Activated CD4-positive, CD25-positive, alpha-beta regulatory T cell treated with anti-CD3 and anti-CD28 coated beads, Interleukin-2, amount 50 U/mL, for 24 hours (primary cell): ENCODE measurements around the gene SELENOS.

Source experiments
- ATAC-seq, 2 donors: fragments of 150-1000 bp; cut with Tn5 transposase; one replicate each; pipeline ENCODE4 v1.10.0; 2021; ENCODE audit warnings: mild to moderate bottlenecking in 1 of 2, moderate library complexity in 1 of 2

SELENOS gene

DNA sequence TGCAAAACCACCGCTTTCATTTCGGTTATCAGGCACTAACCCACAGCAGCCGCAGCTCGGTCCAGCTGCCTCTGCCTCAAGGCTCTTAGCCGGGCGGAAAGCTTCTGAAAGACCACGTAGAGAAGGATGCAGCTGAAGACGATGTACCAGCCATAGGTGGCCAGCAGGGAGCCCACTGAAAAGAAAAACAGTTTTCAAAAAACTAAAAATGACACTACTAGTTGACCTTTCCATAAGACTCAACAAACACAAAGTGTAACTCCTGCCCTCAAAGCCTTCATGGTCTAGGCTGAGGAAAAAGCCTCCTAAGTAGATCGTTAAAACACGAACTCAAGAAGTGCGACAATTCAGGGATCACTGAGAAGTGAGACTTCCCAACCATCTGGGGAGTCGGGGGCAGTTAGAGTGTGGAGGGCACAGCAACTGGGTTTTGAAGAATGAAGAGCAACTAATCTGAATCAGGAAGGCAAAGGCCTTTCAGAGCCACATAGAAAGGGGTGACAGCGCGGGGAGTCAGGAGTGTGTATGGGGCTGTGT, 716 bp downstream of the SELENOS start:
- ATAC-seq, result peak; percentile 17 to 19

DNA sequence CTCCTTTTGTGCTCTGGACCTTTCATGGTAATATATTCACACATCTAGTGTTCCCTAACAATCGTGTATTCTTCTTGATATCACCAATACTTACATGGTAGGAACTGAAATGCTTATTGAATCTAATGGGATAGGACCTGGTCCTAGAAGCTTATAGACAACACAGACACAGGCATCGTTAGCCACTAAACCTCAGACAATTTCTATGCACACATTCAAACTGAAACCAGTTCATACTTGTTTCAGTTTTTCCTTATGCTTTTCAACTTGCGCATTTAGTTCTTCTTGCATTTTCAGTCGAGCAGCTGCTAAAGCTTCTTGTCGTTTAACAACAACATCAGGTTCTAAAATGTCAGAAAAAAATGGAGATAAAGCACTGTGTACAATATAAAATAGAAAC, 2.3 kb downstream of the SELENOS start:
- peak in 1 of 2 donors; percentile 19 for ATAC-seq

DNA sequence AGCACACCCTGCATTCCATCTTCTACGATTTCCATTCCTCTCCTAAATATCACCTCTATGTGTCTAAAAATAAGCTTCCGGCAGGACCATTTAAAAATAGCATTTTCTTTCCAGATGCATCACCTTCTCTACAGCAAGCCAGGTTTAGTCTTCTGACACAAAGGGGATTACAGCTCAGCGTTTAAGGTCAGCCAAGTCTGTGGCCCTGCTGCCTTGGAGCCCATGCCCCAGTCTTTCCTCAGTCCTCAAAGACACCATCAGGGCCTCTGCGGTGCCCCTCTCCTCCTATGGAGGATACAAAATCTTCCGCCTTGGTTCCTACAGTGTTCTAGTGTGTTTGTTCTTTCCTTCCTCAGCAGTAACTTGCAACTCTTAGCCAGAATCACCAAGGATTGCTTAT, 3.8 kb downstream of the SELENOS start:
- ATAC-seq, result no peak

DNA sequence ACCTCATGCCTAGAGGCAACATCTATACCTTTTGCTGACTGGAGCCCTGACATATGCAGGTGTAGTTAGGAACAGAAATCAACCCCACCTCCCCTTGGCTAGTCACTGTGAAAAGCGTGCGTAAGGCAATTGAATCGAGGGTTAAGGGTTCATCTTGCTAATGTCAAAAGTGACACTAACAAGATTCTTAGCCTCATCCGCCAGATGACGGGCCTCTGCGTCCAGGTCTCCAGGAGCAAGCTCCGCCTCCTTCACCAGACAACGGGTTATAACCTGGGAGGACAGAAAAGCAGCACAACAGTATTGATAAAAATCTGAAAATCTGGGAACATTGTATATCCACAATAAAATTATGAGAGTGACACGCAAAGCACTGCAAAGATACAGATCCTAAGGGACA, 4.7 kb downstream of the SELENOS start:
- no peak for ATAC-seq

DNA sequence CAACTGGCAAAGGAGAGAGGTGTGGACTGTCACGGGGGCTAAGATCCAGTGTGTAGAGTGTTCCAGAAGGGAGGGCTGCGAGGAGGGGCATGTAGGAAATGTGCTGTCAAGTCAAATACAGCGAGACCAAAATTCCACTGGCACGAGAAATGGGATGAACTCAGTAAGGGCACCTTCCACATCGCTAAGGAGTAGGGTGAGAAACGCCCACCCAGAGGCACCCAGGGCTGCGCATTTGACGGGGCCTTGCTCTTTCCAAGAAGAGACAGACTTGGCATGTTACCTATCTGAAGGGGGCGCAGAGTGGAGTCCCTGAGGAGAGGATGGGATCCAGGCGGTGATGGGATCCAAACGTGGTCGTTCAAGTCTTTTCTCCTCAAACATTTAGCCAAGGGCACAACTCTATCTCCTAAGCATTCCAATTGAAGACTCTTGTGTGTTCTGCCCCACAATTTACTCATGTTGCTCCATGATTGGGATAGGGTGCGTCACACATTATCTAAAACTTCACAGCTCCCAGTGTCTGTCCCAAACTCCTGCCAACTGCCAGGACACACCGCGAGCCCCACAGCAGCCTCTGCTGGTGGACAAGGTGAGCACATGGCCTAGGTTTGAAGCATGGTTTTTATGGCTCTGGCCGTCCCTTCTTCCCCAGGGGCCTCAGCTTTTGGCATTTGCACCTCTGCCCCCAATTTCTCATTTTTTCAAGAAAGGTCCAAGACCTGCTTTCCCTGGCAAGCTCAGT, 7.6 kb downstream of the SELENOS start:
- ATAC-seq, result no peak

DNA sequence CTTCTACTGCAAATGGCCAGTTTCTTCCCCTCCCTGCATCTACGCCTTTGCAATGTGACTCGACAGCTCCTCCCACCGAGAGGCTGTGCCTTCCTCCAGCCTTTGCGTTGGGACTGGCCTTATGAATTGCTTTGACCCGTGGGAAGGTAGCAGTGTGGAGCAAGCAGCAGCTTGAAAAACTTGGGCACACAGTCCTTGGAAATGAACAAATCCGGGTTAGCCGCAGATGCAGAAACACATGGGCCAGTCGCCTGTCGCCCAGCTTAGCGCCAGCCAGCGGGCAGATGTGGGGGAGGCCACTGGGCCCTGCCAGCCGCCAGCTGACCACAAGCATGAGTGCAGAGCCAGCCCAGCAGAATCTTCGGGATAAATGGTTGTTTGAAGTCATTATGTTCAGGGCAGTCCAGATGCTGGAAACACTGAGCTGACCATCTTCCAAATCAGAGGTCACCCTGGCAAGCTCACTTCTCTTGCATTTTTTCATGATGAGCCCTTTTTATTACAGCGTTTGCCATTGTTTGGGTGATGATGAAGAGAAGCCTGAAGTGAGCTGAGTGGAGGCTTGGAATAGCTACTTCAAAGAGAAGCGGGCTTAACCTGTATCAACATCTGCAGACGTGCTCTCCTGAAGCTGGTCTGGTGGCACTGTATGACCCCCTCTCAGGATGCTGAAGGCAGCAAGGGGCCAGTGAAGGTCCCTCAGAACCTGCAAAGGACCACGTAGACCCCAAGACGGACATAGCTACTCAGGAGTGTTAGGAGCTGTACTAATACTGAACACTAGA, 9.8 kb downstream of the SELENOS start:
- no peak for ATAC-seq

DNA sequence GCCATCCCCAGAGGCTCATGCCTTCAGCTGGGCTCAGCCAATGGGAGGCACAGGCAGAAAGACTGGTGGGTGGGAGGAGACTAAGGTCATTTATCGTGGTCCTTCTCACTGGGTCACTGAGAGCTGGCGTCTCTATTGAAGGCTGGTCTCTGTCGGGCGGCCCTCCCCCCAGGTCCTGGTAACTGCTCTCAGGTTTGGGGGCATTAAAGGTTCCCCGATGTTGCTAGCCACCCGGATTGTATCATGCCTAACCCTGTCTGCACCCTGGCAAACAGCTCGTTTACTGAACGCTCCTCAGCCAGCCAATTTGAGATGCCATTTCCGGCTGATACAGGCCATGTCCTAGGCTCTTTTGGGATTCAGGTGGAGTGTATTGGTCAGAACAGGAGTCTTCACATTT, 10.5 kb downstream of the SELENOS start:
- no peak for ATAC-seq

DNA sequence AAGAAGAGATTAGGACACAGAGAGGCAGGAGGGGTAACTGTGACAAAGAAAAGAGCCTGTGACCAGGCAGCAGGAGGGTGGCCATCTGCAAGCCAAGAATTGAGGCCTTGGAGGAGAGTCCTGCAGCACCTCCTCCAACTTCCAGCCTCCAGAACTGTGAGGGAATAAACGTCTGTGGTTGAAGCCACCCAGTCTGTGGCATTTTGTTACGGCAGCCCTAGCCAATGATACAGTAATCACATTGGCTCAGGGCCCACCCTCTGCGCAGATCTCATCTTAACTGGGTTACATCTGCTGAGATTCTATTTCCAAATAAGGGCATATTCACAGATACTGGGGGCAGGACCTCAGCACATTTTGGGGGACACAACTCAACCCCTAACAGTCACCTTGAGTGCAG, 11.3 kb downstream of the SELENOS start:
- ATAC-seq, result no peak

DNA sequence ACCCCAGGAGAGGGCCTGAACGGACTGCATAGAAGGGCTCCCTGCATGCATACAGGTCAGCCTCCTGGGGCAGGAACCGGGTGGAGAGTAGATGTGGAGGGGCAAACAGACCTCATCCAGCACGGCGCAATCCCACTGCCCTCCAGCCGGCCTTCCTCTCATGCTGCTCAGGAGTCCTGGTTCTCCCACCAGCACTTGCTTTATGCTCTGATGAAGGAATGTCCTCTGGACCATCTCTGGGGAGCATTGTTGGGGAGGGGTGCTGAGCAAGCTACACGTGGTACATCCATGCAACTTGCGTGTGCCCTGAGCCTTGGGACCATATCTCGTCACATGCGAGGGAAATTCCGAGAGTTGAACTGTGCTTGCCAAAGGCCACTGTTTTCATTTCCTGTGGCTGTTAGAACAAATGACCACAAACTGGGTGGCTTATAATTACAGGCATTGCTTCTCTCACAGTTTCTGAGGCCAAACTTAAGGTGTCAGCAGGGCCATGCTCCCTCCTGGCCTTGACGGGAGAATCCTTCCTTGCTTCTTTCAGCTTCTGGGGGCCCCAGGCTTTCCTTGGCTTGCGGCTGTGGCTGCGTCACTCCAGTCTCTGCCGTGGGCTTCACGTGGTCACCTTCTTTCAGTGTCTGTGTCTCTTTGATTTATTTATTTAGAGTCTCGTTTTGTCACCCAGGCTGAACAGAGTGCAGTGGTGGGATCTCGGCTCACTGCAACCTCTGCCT, 12.2 kb downstream of the SELENOS start:
- ATAC-seq, result no peak

DNA sequence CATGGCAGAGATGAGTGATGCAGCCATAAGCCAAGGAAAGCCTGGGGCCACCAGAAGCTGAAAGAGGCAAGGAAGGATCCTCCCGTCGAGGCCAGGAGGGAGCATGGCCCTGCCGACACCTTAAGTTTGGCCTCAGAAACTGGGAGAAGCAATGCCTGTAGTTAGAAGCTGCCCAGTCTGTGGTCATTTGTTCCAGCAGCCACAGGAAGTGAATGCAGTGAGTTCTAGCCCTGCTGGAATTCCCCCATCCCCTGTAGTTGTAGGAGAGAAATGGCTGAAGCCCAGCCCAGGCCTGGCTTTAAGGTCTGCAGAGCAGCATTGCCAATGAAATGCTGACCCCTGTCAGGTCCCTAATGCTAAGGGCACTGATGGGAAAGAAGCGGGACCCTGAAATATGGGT, 13.3 kb downstream of the SELENOS start:
- ATAC-seq, result no peak

DNA sequence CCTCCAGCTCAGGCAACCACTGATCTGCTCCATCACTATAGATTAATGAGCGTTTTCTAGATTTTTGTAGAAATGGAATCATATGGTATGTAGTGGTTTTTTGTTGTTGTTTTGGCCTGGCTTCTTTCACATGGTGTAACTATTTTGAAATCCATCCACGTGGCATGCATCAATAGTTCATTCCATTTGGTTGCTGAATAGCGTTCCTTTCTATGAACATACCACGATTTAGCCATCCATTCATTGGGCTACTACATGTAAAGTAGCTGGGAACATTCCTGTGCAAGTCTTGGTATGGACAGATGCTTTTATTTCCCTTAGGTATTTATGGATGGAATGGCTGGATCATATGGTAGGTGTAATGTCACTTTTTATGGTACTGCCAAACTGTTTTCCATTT, 14.7 kb downstream of the SELENOS start:
- ATAC-seq, result no peak

DNA sequence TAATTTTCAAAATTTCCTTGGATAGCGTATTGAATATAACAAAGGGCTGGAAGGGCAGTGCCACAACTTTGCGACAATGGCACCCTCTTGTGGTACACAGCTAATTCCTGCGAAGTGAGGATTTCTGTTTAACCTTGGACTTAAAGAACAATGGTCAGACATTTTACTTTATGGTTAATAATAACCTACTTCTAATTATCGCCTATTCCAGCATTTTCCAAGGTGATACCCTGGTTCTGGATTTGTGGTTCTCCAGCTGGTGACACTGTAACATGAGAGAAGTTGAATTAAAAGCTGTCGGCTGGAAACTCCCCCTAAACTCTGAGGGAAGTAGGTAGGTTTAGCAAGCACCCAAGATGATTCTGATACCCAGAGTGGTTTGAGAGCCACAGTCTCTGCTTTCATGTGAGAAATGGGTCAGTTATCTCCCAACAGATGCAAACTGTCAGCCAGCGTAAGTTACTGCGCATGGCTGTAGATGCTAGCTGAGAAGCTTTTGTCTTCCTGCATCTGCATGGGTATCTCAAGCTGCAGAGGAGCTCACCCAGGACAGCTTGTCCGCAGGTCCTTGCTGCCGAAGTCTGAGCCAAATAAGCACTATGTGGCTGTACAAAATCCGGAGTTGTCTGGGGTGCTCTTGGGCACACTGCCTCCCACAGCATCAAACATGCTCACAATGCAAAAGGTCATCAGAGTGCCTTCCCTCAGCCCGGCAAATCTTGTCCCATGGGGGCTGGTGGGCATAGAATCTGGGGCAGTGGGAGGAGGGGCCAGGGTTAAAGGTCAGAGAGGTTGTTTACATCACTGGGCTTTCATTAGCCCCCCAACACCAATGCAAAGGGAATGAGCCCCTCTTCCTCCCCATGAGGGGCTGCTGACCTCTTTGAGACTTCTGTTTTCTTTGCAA, 18.8 kb downstream of the SELENOS start:
- peak in 1 of 2 donors; percentile 50 for ATAC-seq

DNA sequence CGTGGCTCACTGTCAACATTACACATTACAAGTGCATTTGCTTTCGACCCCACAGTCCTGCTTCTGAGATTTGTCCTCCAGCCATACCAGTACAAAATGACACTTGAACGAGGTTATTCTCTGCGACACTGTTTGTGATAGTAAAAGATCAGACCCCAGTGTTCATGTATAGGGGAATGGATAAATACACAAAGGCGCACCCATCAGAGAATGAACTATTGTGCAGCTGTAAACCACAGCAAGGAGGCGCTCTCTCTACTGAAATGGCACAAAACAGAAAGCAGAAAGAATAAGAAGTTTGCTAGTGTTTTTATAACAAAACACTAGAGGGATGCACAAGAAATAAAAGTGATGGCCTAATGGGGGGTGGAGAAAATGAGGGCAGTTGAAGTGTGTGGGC, 20.5 kb downstream of the SELENOS start:
- no peak for ATAC-seq

DNA sequence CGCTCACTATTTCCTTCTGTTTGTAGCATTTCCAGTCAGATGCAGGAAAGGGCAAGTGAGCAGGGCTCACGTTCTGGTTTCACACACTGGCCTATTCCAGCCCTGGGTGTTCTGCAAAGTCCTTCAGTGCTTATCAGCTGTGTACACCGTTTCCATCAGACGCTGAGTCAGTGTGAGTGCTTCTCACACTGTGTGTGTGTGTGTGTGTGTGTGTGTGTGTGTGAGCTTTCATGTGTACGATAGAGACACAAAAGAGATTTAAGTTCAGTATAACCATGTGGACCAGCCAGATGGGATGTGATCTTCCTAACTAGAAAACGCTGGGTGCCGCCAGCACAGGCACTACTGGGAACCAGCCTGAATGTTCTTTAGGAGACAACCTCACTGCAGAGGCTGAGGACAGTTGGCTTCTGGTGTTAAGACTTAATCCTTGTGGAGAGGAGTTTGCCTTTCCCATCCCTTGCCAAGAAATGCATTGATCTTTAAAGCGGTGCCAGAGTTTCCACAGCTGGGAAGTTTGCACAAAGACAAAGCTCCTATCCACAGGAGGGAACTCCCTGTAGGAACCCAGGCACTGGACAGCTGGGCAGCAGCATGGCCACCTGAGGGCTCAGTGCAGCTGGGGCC, 21.6 kb downstream of the SELENOS start:
- no peak for ATAC-seq

DNA sequence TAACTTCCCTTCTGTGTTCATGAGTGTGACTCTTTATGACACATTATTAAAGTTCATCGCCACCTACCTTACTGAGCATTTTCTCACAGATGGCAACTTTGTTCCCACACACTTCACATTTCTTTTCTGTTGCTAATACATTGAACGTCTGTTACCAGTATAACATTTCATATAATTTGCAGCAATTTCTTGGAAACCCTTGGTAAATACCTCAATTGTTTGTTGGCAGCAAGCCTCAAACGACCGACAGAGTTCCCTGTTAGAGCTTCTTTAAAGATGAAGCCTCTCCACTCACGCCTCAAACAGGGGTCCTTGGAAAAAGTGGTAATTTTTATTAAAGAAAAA, 22.3 kb downstream of the SELENOS start:
- ATAC-seq, result peak in 1 of 2 donors; percentile 8

DNA sequence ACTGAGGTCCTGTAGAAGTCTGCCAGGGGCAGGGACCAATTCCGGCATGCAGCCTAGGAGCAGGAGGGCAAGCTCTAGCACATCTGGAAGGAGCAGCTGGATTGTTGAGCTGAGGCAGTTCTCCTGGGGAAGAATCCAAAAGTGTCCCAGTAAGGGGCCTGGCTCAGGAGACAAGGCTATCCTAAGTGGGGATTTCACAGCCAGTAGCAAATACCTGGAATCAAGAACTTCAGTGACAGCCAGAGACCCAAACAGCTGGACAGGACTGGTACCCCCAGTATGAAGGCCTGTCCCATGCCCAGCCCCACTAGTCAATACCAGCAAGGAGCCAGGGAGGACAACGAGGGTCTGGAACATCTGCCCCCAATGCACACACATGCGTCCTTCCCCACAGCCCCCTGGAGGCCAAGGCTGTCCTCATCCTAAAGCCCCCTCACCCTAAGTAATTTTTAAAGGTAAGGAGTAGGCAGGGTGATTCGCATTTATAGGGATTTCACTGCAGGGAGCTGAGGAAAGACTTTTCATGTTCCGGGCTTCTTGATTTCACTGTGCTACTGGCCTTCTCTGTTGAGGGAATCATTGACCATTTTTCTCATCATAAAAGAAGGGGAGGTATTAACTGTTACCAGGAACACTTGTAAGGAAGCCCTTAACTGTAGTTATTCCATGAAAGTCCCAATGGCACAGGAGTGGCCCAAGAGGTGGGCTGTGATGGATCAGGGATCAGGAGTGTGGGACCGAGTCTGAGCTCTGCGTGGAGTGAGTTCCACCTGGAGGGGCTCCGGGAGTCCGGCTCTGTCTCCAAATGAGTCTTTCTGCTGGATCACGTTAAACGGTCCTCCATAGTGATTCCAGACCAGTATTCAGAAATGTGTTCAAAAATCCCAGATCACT, 22.9 kb downstream of the SELENOS start:
- ATAC-seq, result no peak

DNA sequence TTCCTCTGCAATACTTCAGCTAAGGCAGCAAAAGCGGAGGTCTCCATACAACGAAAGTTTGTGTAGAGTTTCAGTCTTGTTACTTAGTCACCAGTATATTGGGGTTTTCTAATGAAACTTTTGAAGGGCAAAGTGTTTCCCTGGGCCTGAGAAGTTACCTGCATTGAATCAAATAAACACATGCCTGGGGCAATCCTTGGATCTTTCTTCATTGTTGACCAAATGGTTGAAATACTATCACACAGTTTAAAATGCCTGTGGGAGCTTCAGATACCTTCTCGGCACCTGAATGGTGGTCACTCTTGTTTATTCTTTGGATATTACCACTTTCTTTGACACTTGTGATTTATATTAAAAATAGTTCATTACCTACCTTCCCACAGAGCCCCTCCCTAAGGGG, 24.4 kb downstream of the SELENOS start:
- no peak for ATAC-seq

DNA sequence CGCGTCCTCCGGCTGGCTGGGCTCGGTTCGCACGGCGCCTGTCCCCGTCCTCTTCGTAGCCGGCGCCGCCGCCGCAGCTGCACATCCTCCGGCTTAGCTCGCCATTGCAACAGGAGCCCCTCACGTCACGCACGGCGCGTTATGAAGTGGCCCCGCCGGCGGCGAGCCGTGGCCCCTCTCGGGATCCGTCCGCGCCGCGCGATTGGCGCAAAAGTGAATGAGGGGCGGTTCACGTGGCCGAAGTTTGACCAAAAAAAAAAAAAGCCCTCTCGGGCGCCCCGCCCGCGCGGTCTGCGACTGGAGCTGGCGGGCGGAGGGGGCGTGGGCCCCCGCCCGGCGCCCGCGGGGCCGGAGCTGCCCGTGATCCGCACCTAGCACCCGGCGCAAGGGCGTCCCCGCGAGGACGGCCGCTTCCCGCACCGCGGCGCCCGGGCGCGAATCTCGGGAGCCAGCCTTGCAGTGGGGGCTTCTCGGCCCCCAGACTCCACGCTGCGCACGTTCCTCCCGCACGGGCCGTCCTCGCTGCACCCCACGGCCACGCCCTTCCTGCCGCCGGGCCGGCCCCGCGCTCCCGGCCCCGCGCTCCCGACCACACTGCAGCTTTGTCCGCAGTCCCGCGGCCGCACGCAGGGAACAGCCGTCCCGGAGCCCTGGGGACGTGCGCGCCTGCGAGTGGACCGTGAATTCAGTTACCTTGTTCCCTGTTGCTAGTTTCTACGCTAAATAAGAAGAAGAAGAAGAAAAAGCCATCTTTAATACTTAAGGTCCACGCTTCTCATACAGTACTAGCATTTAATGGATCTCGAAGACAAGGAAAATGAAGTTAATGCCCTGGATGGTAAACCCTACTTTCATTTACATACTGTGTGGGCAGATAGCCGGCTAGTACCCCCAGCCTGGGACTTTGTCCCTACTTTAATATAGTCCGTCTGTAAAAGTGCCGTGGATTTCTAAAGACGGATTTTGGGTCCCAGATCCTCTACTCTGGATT, 25.2 kb downstream of the SELENOS start, which contains the start of gene CHSY1:
TSS of gene CHSY1 (minus strand) at position 219 of the 991 bp plus-strand sequence. CDS start 592 bp downstream, outside the sequence.
- ATAC-seq, result peak; percentile 67 to 70
